PC-3 (cell line): ENCODE results near the gene SLC25A45. TPM values are rescaled to one million over a fixed set of nuclear protein-coding genes. Genes with fewer than 3 reads are reported as not detected.

Experiments used
- ATAC-seq: fragments of 200-7000 bp; cut with Tn5 transposase; 2 replicates; pipeline ENCODE4 v1.9.1; 2020; ENCODE audit warnings: mild to moderate bottlenecking, moderate library complexity
- BruUV-seq: library from RNA; stranded (reverse); fragments of 400-500 nt; replicated peaks from 2 replicates; lab custom pipeline; 2021; lab: Mats Ljungman, UMichigan
- CTCF ChIA-PET: fragments of 300-600 bp; sonication (Branson Sonifier 250); formaldehyde crosslinking; loops from one replicate; lab custom pipeline; 2022; ENCODE audit warnings: antibody characterized with exemption; lab: Charles Lee
- POLR2A ChIA-PET: fragments of 300-600 bp; sonication (Branson Sonifier 250); formaldehyde crosslinking; loops from one replicate; lab custom pipeline; 2022; ENCODE audit warnings: antibody characterized with exemption; ENCODE audit not compliant: unreplicated experiment; lab: Charles Lee
- DNase-seq: peaks from one replicate; pipeline ENCODE4 v3.0.0-alpha.2; 2015
- H2AFZ ChIP-seq: fragments of 300-600 bp; sonication (generic); 2 replicates; pipeline ENCODE4 v1.6.0; 2016; ENCODE audit warnings: antibody characterized with exemption, low read length
- H3F3A ChIP-seq: fragments of 300-600 bp; sonication (generic); one replicate; pipeline ENCODE4 v1.6.0; 2017; ENCODE audit warnings: antibody characterized with exemption, low read length, control low read depth, mild to moderate bottlenecking; ENCODE audit not compliant: unreplicated experiment
- H3K27ac ChIP-seq: fragments of 300-600 bp; sonication (generic); 2 replicates; pipeline ENCODE4 v1.5.1; 2016; ENCODE audit warnings: mild to moderate bottlenecking, low read length
- H3K27me3 ChIP-seq: fragments of 300-600 bp; sonication (generic); 2 replicates; pipeline ENCODE4 v1.6.1; 2016; ENCODE audit warnings: low read length, mixed read lengths
- H3K36me3 ChIP-seq: fragments of 300-600 bp; sonication (generic); 2 replicates; pipeline ENCODE4 v1.6.1; 2016; ENCODE audit warnings: low read depth, mixed run types, low read length, mixed read lengths
- H3K4me1 ChIP-seq: fragments of 300-600 bp; sonication (generic); 2 replicates; pipeline ENCODE4 v1.5.1; 2016; ENCODE audit warnings: low read length; ENCODE audit not compliant: insufficient read depth
- H3K4me2 ChIP-seq: fragments of 300-600 bp; sonication (generic); 2 replicates; pipeline ENCODE4 v1.6.0; 2016; ENCODE audit warnings: low read length
- H3K4me3 ChIP-seq: fragments of 300-600 bp; sonication (generic); 2 replicates; pipeline ENCODE4 v1.5.1; 2016; ENCODE audit warnings: mild to moderate bottlenecking, low read length, mixed read lengths
- H3K79me2 ChIP-seq: fragments of 300-600 bp; sonication (generic); 2 replicates; pipeline ENCODE4 v1.6.1; 2017; ENCODE audit warnings: low read length, mixed read lengths
- H3K9ac ChIP-seq: fragments of 300-600 bp; sonication (generic); 2 replicates; pipeline ENCODE4 v1.6.0; 2016; ENCODE audit warnings: mild to moderate bottlenecking, low read length
- H3K9me2 ChIP-seq: fragments of 300-600 bp; sonication (generic); replicated peaks from 2 replicates; pipeline ENCODE4 v1.6.1; 2016; ENCODE audit warnings: mixed run types, low read length, mixed read lengths
- H3K9me3 ChIP-seq: fragments of 300-600 bp; sonication (generic); 2 replicates; pipeline ENCODE4 v1.6.1; 2016; ENCODE audit warnings: low read length, mixed read lengths
- H4K20me1 ChIP-seq: fragments of 300-600 bp; sonication (generic); 2 replicates; pipeline ENCODE4 v1.6.1; 2016; ENCODE audit warnings: low read length, mixed read lengths
- EZH2 ChIP-seq: fragments of 300-600 bp; sonication (generic); IDR thresholded peaks from one replicate; pipeline ENCODE4 v1.6.1; 2017; ENCODE audit warnings: antibody characterized with exemption, mild to moderate bottlenecking, low read length; ENCODE audit not compliant: unreplicated experiment
- EZH2phosphoT487 ChIP-seq: fragments of 300-600 bp; sonication (generic); IDR thresholded peaks from 2 replicates; pipeline ENCODE4 v1.6.1; 2018; ENCODE audit warnings: mild to moderate bottlenecking, antibody characterized with exemption, low read length, borderline replicate concordance
- intact Hi-C: fragments of 100-400 bp; cut with micrococcal nuclease; formaldehyde crosslinking; loops from 2 replicates; pipeline ENCODE4 v1.9.0; 2023
- total RNA-seq: library from RNA; depleted of rRNA; stranded (reverse); fragments of >200 nt; gene quantifications from 2 replicates; pipeline ENCODE4 v1.2.3, GENCODE V29; 2014
- TF ChIP-seq, protein P1 (sequence below): fragments of 300-600 bp; sonication (generic); conservative IDR thresholded peaks from 2 replicates; pipeline ENCODE4 v1.5.1; 2017; ENCODE audit warnings: antibody characterized with exemption, low read depth, mild to moderate bottlenecking, low read length

The SLC25A45 gene
- total RNA-seq, 1 experiment from 2014 or later, result 12.7 TPM

DNA sequence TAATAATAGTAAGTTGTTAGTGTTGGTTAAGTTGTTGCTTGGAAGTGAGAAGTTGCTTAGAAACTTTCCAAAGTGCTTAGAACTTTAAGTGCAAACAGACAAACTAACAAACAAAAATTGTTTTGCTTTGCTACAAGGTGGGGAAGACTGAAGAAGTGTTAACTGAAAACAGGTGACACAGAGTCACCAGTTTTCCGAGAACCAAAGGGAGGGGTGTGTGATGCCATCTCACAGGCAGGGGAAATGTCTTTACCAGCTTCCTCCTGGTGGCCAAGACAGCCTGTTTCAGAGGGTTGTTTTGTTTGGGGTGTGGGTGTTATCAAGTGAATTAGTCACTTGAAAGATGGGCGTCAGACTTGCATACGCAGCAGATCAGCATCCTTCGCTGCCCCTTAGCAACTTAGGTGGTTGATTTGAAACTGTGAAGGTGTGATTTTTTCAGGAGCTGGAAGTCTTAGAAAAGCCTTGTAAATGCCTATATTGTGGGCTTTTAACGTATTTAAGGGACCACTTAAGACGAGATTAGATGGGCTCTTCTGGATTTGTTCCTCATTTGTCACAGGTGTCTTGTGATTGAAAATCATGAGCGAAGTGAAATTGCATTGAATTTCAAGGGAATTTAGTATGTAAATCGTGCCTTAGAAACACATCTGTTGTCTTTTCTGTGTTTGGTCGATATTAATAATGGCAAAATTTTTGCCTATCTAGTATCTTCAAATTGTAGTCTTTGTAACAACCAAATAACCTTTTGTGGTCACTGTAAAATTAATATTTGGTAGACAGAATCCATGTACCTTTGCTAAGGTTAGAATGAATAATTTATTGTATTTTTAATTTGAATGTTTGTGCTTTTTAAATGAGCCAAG, 42.9 kb upstream of the SLC25A45 start:
- peak overlapping the region; percentile 97 for H3K9ac ChIP-seq
- intact Hi-C loops, result no loop called here
- no peak for TF ChIP-seq EZH2
- TF ChIP-seq, protein P1, sequence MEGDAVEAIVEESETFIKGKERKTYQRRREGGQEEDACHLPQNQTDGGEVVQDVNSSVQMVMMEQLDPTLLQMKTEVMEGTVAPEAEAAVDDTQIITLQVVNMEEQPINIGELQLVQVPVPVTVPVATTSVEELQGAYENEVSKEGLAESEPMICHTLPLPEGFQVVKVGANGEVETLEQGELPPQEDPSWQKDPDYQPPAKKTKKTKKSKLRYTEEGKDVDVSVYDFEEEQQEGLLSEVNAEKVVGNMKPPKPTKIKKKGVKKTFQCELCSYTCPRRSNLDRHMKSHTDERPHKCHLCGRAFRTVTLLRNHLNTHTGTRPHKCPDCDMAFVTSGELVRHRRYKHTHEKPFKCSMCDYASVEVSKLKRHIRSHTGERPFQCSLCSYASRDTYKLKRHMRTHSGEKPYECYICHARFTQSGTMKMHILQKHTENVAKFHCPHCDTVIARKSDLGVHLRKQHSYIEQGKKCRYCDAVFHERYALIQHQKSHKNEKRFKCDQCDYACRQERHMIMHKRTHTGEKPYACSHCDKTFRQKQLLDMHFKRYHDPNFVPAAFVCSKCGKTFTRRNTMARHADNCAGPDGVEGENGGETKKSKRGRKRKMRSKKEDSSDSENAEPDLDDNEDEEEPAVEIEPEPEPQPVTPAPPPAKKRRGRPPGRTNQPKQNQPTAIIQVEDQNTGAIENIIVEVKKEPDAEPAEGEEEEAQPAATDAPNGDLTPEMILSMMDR, result 0 out of 2 replicates have a peak, but pooled peaks have one; percentile 6
- peaks cover 37% of the 10 kb centered on the region for H3K4me1 ChIP-seq
- H3K4me3 ChIP-seq, result peak overlapping the region; percentile 93
- ChIA-PET POLR2A (interaction anchor here (1.0 kb wide), 1 partner anchor 74 kb away, joined by 4 read pairs; the partner anchor contains the start of gene MALAT1), CTCF (no interaction called here)
- peak overlapping the region; percentile 99 for H3K27ac ChIP-seq
- no peaks in the 10 kb centered on the region for H3K9me3 ChIP-seq
- ATAC-seq (no peak), DNase-seq (peak; percentile 77)
- peaks cover 72% of the 10 kb centered on the region for H4K20me1 ChIP-seq
- H3K27me3 ChIP-seq, result no peaks in the 10 kb centered on the region
- H2AFZ ChIP-seq, result no peak overlapping the region
- peaks cover 73% of the 10 kb centered on the region for H3F3A ChIP-seq
- peak overlapping the region; percentile 97 for H3K4me2 ChIP-seq
- peaks cover 92% of the 10 kb centered on the region for H3K79me2 ChIP-seq
- H3K36me3 ChIP-seq, result peaks cover 37% of the 10 kb centered on the region
- no peaks in the 10 kb centered on the region for H3K9me2 ChIP-seq
- BruUV-seq, result no TSS peak

DNA sequence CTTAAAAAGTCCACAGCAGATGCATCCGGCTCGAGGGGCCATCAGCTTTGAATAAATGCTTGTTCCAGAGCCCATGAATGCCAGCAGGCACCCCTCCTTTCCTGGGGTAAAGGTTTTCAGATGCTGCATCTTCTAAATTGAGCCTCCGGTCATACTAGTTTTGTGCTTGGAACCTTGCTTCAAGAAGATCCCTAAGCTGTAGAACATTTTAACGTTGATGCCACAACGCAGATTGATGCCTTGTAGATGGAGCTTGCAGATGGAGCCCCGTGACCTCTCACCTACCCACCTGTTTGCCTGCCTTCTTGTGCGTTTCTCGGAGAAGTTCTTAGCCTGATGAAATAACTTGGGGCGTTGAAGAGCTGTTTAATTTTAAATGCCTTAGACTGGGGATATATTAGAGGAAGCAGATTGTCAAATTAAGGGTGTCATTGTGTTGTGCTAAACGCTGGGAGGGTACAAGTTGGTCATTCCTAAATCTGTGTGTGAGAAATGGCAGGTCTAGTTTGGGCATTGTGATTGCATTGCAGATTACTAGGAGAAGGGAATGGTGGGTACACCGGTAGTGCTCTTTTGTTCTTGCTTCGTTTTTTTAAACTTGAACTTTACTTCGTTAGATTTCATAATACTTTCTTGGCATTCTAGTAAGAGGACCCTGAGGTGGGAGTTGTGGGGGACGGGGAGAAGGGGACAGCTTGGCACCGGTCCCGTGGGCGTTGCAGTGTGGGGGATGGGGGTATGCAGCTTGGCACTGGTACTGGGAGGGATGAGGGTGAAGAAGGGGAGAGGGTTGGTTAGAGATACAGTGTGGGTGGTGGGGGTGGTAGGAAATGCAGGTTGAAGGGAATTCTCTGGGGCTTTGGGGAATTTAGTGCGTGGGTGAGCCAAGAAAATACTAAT, 42.0 kb upstream of the SLC25A45 start:
- ChIA-PET POLR2A (interaction anchor here (0.6 to 1.1 kb wide), 6 partner anchors 45 to 645 kb away, joined by 3 to 6 read pairs (median 4); partner anchors contain the start of gene MALAT1), CTCF (no interaction called here)
- Histone ChIP-seq H3K9me3 (no peaks in the 10 kb centered on the region), H3K4me3 (peak overlapping the region; percentile 93), H3K36me3 (peaks cover 37% of the 10 kb centered on the region), H3K4me1 (peaks cover 42% of the 10 kb centered on the region), H3K9ac (peak overlapping the region; percentile 97), H3K79me2 (peaks cover 88% of the 10 kb centered on the region), H3F3A (peaks cover 68% of the 10 kb centered on the region), H3K27me3 (no peaks in the 10 kb centered on the region), H3K9me2 (no peaks in the 10 kb centered on the region), H2AFZ (no peak overlapping the region), H3K4me2 (peak overlapping the region; percentile 97), H3K27ac (peak overlapping the region; percentile 99), H4K20me1 (peaks cover 65% of the 10 kb centered on the region)
- no peak for TF ChIP-seq EZH2
- TF ChIP-seq, protein P1, result no peak
- TF ChIP-seq EZH2phosphoT487, result no peak
- intact Hi-C loops, result no loop called here
- no peak for ATAC-seq
- DNase-seq, result peak; percentile 42
- BruUV-seq, result no TSS peak
